Hematopoietic multipotent progenitor cell treated with erythropoietin and hydrocortisone succinate and interleukin-3 and kit ligand, for 15 days (in vitro differentiated cells): ENCODE results near the gene TDRD3.
"Not testable (repeated sequence)": the region's sequence is repeated elsewhere in the genome, so short reads cannot be mapped to it uniquely, and the experiment has no call there.

ENCODE experiments used
- DNase-seq: peaks from one replicate; pipeline ENCODE4 v3.0.0-alpha.2; 2015; ENCODE audit warnings: low spot score

The TDRD3 gene

GRCh38 chr13:60398907-60399589 lies 2.0 kb downstream of the TDRD3 start:
- peak; percentile 6 for DNase-seq

- no peak for DNase-seq
Observed at GRCh38 chr13:60402022-60402421, 5.0 kb downstream of the TDRD3 start.

- no peak for DNase-seq
Observed at GRCh38 chr13:60407095-60407494, 10.1 kb downstream of the TDRD3 start.

GRCh38 chr13:60407852-60408251 lies 10.8 kb downstream of the TDRD3 start:
- DNase-seq = not testable (repeated sequence)

GRCh38 chr13:60409574-60410292 lies 12.7 kb downstream of the TDRD3 start:
- DNase-seq = not testable (repeated sequence)

- DNase-seq = no peak
Observed at GRCh38 chr13:60410299-60410698, 13.3 kb downstream of the TDRD3 start.

- no peak for DNase-seq
Observed at GRCh38 chr13:60411464-60411863, 14.4 kb downstream of the TDRD3 start.

GRCh38 chr13:60411983-60412382 lies 15.0 kb downstream of the TDRD3 start:
- no peak for DNase-seq

GRCh38 chr13:60412909-60413616 lies 16.0 kb downstream of the TDRD3 start:
- no peak for DNase-seq

- no peak for DNase-seq
Observed at GRCh38 chr13:60414177-60414576, 17.2 kb downstream of the TDRD3 start.

GRCh38 chr13:60417734-60418133 lies 20.7 kb downstream of the TDRD3 start:
- no peak for DNase-seq

GRCh38 chr13:60418954-60419353 lies 21.9 kb downstream of the TDRD3 start:
- no peak for DNase-seq

GRCh38 chr13:60425332-60425731 lies 28.3 kb downstream of the TDRD3 start:
- no peak for DNase-seq

- DNase-seq = no peak
Observed at GRCh38 chr13:60426075-60426474, 29.1 kb downstream of the TDRD3 start.

GRCh38 chr13:60427285-60427684 lies 30.3 kb downstream of the TDRD3 start:
- no peak for DNase-seq

GRCh38 chr13:60431108-60431700 lies 34.2 kb downstream of the TDRD3 start:
- peak; percentile 66 for DNase-seq

- DNase-seq = no peak
Observed at GRCh38 chr13:60433505-60433904, 36.5 kb downstream of the TDRD3 start.

GRCh38 chr13:60435762-60436374 lies 38.8 kb downstream of the TDRD3 start:
- DNase-seq = no peak

GRCh38 chr13:60439201-60439600 lies 42.2 kb downstream of the TDRD3 start:
- no peak for DNase-seq

GRCh38 chr13:60441761-60442160 lies 44.7 kb downstream of the TDRD3 start:
- DNase-seq = no peak

GRCh38 chr13:60448907-60449510 lies 52.0 kb downstream of the TDRD3 start:
- DNase-seq = peak; percentile 29

- DNase-seq = no peak
Observed at GRCh38 chr13:60453490-60453889, 56.5 kb downstream of the TDRD3 start.
